Type B pancreatic cell (in vitro differentiated cells): ENCODE results near the gene ADPRH. TPM values are rescaled to one million over a fixed set of nuclear protein-coding genes. Genes with fewer than 3 reads are reported as not detected.
"Not testable (repeated sequence)": the region's sequence is repeated elsewhere in the genome, so short reads cannot be mapped to it uniquely, and the experiment has no call there.

Experiments used
- DNase-seq: peaks from one replicate; pipeline ENCODE4 v3.0.0; 2021; ENCODE audit warnings: mixed read lengths; ENCODE audit not compliant: unreplicated experiment; ENCODE audit errors: extremely low spot score
- H3K27ac Mint-ChIP-seq: 2 replicates; pipeline ENCODE4 v1.8.0; 2021; ENCODE audit warnings: mild to moderate bottlenecking, mixed read lengths
- H3K27me3 Mint-ChIP-seq: 2 replicates; pipeline ENCODE4 v1.8.0; 2021; ENCODE audit warnings: mixed read lengths
- H3K36me3 Mint-ChIP-seq: 2 replicates; pipeline ENCODE4 v1.8.0; 2021; ENCODE audit warnings: mixed read lengths
- H3K4me1 Mint-ChIP-seq: one replicate; pipeline ENCODE4 v1.8.0; 2021; ENCODE audit warnings: mixed read lengths; ENCODE audit not compliant: unreplicated experiment
- H3K4me3 Mint-ChIP-seq: 2 replicates; pipeline ENCODE4 v1.8.0; 2021; ENCODE audit warnings: mild to moderate bottlenecking, mixed read lengths
- H3K9me3 Mint-ChIP-seq: 2 replicates; pipeline ENCODE4 v1.8.0; 2021; ENCODE audit warnings: mixed read lengths
- total RNA-seq: library from RNA; stranded (reverse); gene quantifications from 2 replicates; pipeline ENCODE4 v1.2.1, GENCODE V29; 2021; ENCODE audit warnings: low replicate concordance
- TF ChIP-seq, protein P1 (sequence below): fragments of 200-600 bp; sonication (generic); conservative IDR thresholded peaks from 2 replicates; pipeline ENCODE4 v1.5.0; 2021; ENCODE audit warnings: antibody characterized with exemption, mild to moderate bottlenecking

ADPRH gene
- total RNA-seq, 1 donor from 2014 or later: 2.9 TPM

DNA sequence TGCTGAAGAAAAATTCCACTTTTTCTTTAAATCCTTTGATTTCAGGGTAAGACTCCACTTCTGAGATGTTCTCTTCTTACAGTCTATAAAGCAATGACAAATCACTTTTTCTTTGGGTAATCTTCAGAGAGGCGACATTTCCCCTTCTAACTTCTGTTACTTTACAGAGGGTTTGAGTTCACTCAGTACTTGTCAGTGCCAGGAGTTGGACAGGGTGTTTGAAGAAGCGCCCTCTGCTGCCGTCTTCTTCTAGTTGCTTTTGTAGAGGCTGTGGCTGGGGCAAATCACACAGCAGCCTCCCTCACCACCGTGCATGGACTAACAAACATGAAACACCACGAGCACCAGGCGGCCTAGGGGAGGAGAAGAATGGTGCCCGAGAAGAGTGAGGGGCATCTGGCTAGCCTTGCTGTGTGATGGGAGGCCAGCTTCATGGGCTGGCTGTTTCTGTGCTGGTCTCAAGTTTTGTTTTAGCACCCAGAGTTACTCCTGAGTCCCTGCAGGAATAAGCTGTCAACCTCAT lies 19.8 kb upstream of the ADPRH start, which contains the start of gene CD80:
TSS of gene CD80 (minus strand) at position 174 of the 523 bp plus-strand sequence. CDS start 1,886 bp downstream, outside the sequence.
- H3K27me3 Mint-ChIP-seq: peaks cover 4% of the 10 kb centered on the region
- no peaks in the 10 kb centered on the region for H3K36me3 Mint-ChIP-seq
- no peak within 1 kb of the TSS for H3K27ac Mint-ChIP-seq
- no peak within 1 kb of the TSS for H3K4me3 Mint-ChIP-seq
- TF ChIP-seq, protein P1, sequence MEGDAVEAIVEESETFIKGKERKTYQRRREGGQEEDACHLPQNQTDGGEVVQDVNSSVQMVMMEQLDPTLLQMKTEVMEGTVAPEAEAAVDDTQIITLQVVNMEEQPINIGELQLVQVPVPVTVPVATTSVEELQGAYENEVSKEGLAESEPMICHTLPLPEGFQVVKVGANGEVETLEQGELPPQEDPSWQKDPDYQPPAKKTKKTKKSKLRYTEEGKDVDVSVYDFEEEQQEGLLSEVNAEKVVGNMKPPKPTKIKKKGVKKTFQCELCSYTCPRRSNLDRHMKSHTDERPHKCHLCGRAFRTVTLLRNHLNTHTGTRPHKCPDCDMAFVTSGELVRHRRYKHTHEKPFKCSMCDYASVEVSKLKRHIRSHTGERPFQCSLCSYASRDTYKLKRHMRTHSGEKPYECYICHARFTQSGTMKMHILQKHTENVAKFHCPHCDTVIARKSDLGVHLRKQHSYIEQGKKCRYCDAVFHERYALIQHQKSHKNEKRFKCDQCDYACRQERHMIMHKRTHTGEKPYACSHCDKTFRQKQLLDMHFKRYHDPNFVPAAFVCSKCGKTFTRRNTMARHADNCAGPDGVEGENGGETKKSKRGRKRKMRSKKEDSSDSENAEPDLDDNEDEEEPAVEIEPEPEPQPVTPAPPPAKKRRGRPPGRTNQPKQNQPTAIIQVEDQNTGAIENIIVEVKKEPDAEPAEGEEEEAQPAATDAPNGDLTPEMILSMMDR: peak; percentile 46
- no peaks in the 10 kb centered on the region for H3K9me3 Mint-ChIP-seq
- DNase-seq: no peak
- no peaks in the 10 kb centered on the region for H3K4me1 Mint-ChIP-seq

DNA sequence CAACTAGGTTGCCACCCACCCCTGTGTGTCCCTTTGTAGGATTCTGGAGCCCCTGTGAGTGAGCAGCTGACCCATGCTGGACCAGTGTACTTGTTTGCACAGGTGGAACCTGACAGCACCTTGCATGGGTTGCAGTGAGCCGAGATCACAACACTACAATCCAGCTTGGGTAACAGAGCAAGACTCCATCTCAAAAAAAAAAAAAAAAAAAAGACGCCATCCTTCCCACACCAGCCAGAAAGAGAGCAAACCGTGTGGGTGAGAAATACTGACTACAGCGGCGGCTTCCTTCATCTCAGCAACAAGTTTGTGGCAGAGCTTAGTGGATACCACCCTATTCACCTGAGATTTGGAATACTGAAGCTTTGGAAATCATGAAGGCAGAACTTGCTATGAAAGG lies 19.1 kb upstream of the ADPRH start:
- H3K27me3 Mint-ChIP-seq: peaks cover 4% of the 10 kb centered on the region
- H3K36me3 Mint-ChIP-seq: no peaks in the 10 kb centered on the region
- DNase-seq: no peak
- H3K27ac Mint-ChIP-seq: no peak overlapping the region
- TF ChIP-seq, protein P1: no peak
- H3K4me3 Mint-ChIP-seq: no peak overlapping the region
- H3K9me3 Mint-ChIP-seq: no peaks in the 10 kb centered on the region
- no peaks in the 10 kb centered on the region for H3K4me1 Mint-ChIP-seq

DNA sequence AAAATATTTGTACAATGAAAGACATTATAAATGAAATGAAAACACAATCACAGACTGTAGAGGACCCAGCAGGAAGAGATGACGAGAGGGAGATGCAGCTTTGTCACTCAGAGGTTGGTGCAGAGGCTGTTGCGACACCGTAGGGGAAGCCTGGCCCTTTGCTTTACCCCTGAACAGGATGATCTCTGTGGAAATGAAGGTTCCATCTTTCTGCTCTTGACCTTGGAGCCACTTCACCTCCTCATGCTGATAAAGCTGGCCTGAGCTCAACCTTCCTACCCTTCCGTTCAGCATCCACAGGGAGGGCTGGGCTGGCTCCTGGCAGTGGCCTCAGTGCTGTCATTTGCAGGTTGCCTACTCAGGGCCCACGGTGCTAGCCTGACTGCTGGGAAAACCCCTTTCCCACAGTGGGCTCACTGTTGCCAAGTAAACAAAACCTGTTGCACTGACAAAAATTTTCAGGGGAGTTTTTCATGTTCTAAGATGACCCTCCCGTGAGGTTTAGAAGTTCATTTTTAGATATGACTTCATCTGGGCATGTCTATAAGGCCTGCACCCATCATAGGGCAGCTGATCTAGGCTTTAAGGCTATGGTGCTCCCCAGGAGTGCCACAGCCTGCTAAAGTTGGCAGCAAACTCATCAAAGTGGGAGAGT lies 16.9 kb upstream of the ADPRH start:
- Mint-ChIP-seq H3K4me1 (no peaks in the 10 kb centered on the region), H3K27me3 (peaks cover 4% of the 10 kb centered on the region), H3K4me3 (no peak overlapping the region), H3K36me3 (no peaks in the 10 kb centered on the region), H3K27ac (no peak overlapping the region), H3K9me3 (no peaks in the 10 kb centered on the region)
- TF ChIP-seq, protein P1: no peak
- DNase-seq: no peak

DNA sequence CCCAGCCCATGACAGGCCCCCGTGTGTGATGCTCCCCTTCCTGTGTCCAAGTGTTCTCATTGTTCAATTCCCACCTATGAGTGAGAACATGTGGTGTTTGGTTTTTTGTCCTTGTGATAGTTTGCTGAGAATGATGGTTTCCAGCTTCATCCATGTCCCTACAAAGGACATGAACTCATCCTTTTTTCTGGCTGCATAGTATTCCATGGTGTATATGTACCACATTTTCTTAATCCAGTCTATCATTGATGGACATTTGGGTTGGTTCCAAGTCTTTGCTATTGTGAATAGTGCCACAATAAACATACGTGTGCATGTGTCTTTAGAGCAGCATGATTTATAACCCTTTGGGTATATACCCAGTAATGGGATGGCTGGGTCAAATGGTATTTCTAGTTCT lies 16.0 kb upstream of the ADPRH start:
- not testable (repeated sequence) for H3K9me3 Mint-ChIP-seq, H3K27me3 Mint-ChIP-seq, H3K4me3 Mint-ChIP-seq, H3K36me3 Mint-ChIP-seq, H3K4me1 Mint-ChIP-seq, DNase-seq, H3K27ac Mint-ChIP-seq

DNA sequence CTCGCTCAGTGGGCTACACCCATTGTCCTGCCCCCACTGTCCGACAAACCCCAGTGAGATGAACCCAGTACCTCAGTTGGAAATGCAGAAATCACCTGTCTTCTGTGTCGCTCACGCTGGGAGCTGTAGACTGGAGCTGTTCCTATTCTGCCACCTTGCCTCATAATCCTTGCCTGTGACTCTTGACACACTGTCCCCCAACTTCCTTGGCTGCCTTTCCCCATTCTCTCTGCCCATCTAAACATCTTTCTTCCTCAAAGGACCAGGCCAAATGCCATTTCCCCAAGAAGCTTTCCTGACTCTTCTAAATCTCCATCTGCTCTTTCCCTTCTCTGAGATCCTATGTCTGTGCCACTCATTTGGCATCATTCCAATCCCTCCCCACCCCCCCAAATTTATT lies 10.1 kb upstream of the ADPRH start:
- TF ChIP-seq, protein P1: no peak
- peaks cover 5% of the 10 kb centered on the region for H3K27me3 Mint-ChIP-seq
- H3K36me3 Mint-ChIP-seq: no peaks in the 10 kb centered on the region
- no peaks in the 10 kb centered on the region for H3K9me3 Mint-ChIP-seq
- H3K4me3 Mint-ChIP-seq: no peak overlapping the region
- no peaks in the 10 kb centered on the region for H3K4me1 Mint-ChIP-seq
- DNase-seq: no peak
- no peak overlapping the region for H3K27ac Mint-ChIP-seq

DNA sequence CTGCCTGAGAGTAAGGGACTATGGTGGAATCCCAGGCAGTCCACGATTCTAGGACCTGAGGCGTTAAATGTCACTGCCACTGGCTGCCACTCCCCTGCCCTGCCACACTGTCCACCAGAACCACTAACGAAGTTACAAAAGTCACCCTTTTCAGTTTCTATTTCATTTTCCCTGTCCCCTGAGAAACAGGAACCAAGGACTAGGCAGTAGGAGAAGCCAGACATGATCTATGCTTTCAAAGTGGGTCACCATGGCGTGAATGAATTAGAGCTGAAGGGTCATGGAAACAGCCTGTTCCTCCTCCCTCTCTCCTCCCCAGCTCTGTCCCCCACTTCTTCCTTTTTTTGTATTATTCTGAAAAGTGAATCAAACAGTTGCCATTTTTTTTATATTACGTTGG lies 9.1 kb upstream of the ADPRH start:
- DNase-seq: no peak
- no peaks in the 10 kb centered on the region for H3K36me3 Mint-ChIP-seq
- H3K4me3 Mint-ChIP-seq: no peak overlapping the region
- TF ChIP-seq, protein P1: no peak
- H3K27ac Mint-ChIP-seq: no peak overlapping the region
- no peaks in the 10 kb centered on the region for H3K9me3 Mint-ChIP-seq
- H3K4me1 Mint-ChIP-seq: no peaks in the 10 kb centered on the region
- peaks cover 5% of the 10 kb centered on the region for H3K27me3 Mint-ChIP-seq
